H9 (cell line): ENCODE measurements around the gene MAPK8IP1. TPM values are rescaled to one million over a fixed set of nuclear protein-coding genes. Genes with fewer than 3 reads are reported as not detected.

Source experiments
- DNase-seq: peaks from one replicate; pipeline ENCODE4 v3.0.0-alpha.2; 2017
- H2AFZ ChIP-seq: one replicate; pipeline ENCODE4 v1.6.1; 2013; ENCODE audit warnings: mild to moderate bottlenecking, low read length, control low read depth, moderate library complexity
- H2AK5ac ChIP-seq: 2 replicates; pipeline ENCODE4 v1.6.1; 2013; ENCODE audit warnings: low read length, control low read depth, mixed read lengths; ENCODE audit not compliant: insufficient read length
- H2BK120ac ChIP-seq: one replicate; pipeline ENCODE4 v1.6.1; 2013; ENCODE audit warnings: low read depth, mild to moderate bottlenecking, low read length, control low read depth, inconsistent platforms; ENCODE audit not compliant: poor library complexity, severe bottlenecking
- H2BK12ac ChIP-seq: 2 replicates; pipeline ENCODE4 v1.6.1; 2013; ENCODE audit warnings: low read length, control low read depth, mixed read lengths, low read depth; ENCODE audit not compliant: insufficient read length
- H2BK15ac ChIP-seq: 2 replicates; pipeline ENCODE4 v1.6.1; 2013; ENCODE audit warnings: low read depth, low read length, control low read depth
- H2BK20ac ChIP-seq: one replicate; pipeline ENCODE4 v1.6.1; 2013; ENCODE audit warnings: low read depth, mild to moderate bottlenecking, low read length, control low read depth, inconsistent platforms; ENCODE audit not compliant: poor library complexity, severe bottlenecking
- H2BK5ac ChIP-seq: 2 replicates; pipeline ENCODE4 v1.6.1; 2013; ENCODE audit warnings: low read length, control low read depth, mixed read lengths; ENCODE audit not compliant: insufficient read length
- H3K14ac ChIP-seq: 2 replicates; pipeline ENCODE4 v1.6.1; 2013; ENCODE audit warnings: low read length, control low read depth; ENCODE audit not compliant: insufficient read depth
- H3K18ac ChIP-seq: 2 replicates; pipeline ENCODE4 v1.6.1; 2013; ENCODE audit warnings: low read depth, mild to moderate bottlenecking, mixed read lengths, low read length, control low read depth; ENCODE audit not compliant: insufficient read length
- H3K23ac ChIP-seq: 2 replicates; pipeline ENCODE4 v1.6.1; 2013; ENCODE audit warnings: low read length, control low read depth, mixed read lengths, low read depth; ENCODE audit not compliant: insufficient read length
- H3K23me2 ChIP-seq: 2 replicates; pipeline ENCODE4 v1.6.1; 2013; ENCODE audit warnings: low read depth, mild to moderate bottlenecking, mixed read lengths, low read length, control low read depth; ENCODE audit not compliant: insufficient read length, poor library complexity, severe bottlenecking
- H3K27ac ChIP-seq: 2 replicates; pipeline ENCODE4 v1.5.1; 2013; ENCODE audit warnings: low read length, control low read depth, mixed read lengths, low read depth; ENCODE audit not compliant: insufficient read length
- H3K27me3 ChIP-seq: 2 replicates; pipeline ENCODE4 v1.6.1; 2013; ENCODE audit warnings: low read length, control low read depth, inconsistent platforms; ENCODE audit not compliant: insufficient read depth
- H3K4ac ChIP-seq: 2 replicates; pipeline ENCODE4 v1.6.1; 2013; ENCODE audit warnings: low read depth, mild to moderate bottlenecking, control low read depth, inconsistent platforms, low read length, moderate library complexity
- H3K4me1 ChIP-seq: 2 replicates; pipeline ENCODE4 v1.6.1; 2013; ENCODE audit warnings: low read length, control low read depth, inconsistent platforms; ENCODE audit not compliant: insufficient read depth
- H3K4me2 ChIP-seq: 2 replicates; pipeline ENCODE4 v1.6.1; 2013; ENCODE audit warnings: low read length, control low read depth, mixed read lengths; ENCODE audit not compliant: insufficient read length, insufficient read depth
- H3K56ac ChIP-seq: 2 replicates; pipeline ENCODE4 v1.6.1; 2013; ENCODE audit warnings: low read depth, mild to moderate bottlenecking, mixed read lengths, low read length, control low read depth; ENCODE audit not compliant: insufficient read length
- H3K79me1 ChIP-seq: 2 replicates; pipeline ENCODE4 v1.6.1; 2013; ENCODE audit warnings: low read depth, mild to moderate bottlenecking, moderate library complexity, low read length, control low read depth, inconsistent platforms; ENCODE audit not compliant: insufficient read depth, poor library complexity, severe bottlenecking
- H3K79me2 ChIP-seq: 2 replicates; pipeline ENCODE4 v1.6.1; 2013; ENCODE audit warnings: low read length, control low read depth, inconsistent platforms; ENCODE audit not compliant: insufficient read depth
- H3K9ac ChIP-seq: 2 replicates; pipeline ENCODE4 v1.6.1; 2013; ENCODE audit warnings: low read length, control low read depth, mixed read lengths; ENCODE audit not compliant: insufficient read length; ENCODE audit errors: extremely low read depth
- H3K9me3 ChIP-seq: one replicate; pipeline ENCODE4 v1.6.1; 2013; ENCODE audit warnings: low read depth, low read length, inconsistent platforms; ENCODE audit not compliant: control insufficient read depth
- H3T11ph ChIP-seq: one replicate; pipeline ENCODE4 v1.6.1; 2013; ENCODE audit warnings: mild to moderate bottlenecking, low read length, control low read depth, inconsistent platforms
- H4K20me1 ChIP-seq: one replicate; pipeline ENCODE4 v1.6.1; 2013; ENCODE audit not compliant: control insufficient read depth, insufficient read length, insufficient read depth
- H4K5ac ChIP-seq: 2 replicates; pipeline ENCODE4 v1.6.1; 2013; ENCODE audit warnings: low read depth, mild to moderate bottlenecking, mixed read lengths, low read length, control low read depth; ENCODE audit not compliant: insufficient read length
- H4K8ac ChIP-seq: replicated peaks from 2 replicates; pipeline ENCODE4 v1.6.1; 2013; ENCODE audit warnings: low read length, control low read depth, mixed read lengths, low read depth; ENCODE audit not compliant: insufficient read length
- H4K91ac ChIP-seq: 2 replicates; pipeline ENCODE4 v1.6.1; 2013; ENCODE audit warnings: low read depth, mild to moderate bottlenecking, moderate library complexity, mixed read lengths, low read length, control low read depth; ENCODE audit not compliant: insufficient read length
- H3K27ac Mint-ChIP-seq, 3 experiments: 2 replicates in 2 of 3; 3 replicates in 1 of 3; pipeline ENCODE4 v1.8.0; 2020 to 2021; ENCODE audit warnings: mixed read lengths in 3 of 3, mild to moderate bottlenecking in 1 of 3, moderate library complexity in 1 of 3
- H3K27me3 Mint-ChIP-seq: 2 replicates; pipeline ENCODE4 v1.8.0; 2021; ENCODE audit warnings: low read depth, mild to moderate bottlenecking, moderate library complexity, mixed read lengths
- H3K36me3 Mint-ChIP-seq, 3 experiments: 2 replicates in 2 of 3; 3 replicates in 1 of 3; pipeline ENCODE4 v1.8.0; 2020 to 2021; ENCODE audit warnings: low read depth in 3 of 3, mixed read lengths in 3 of 3; ENCODE audit not compliant: insufficient read depth in 1 of 3
- H3K4me1 Mint-ChIP-seq, 2 experiments: 2 replicates each; pipeline ENCODE4 v1.8.0; 2020; ENCODE audit warnings: mixed read lengths in 2 of 2
- H3K4me3 Mint-ChIP-seq, 2 experiments: 2 replicates in 1 of 2; 3 replicates in 1 of 2; pipeline ENCODE4 v1.8.0; 2020 to 2021; ENCODE audit warnings: mild to moderate bottlenecking in 2 of 2, mixed read lengths in 2 of 2, moderate library complexity in 1 of 2
- H3K9me3 Mint-ChIP-seq, 2 experiments: 2 replicates in 1 of 2; 3 replicates in 1 of 2; pipeline ENCODE4 v1.8.0; 2020; ENCODE audit warnings: mild to moderate bottlenecking in 2 of 2, mixed read lengths in 2 of 2, moderate library complexity in 1 of 2
- CTCF ChIP-seq: fragments of 200-600 bp; sonication (generic); conservative IDR thresholded peaks from 3 replicates; pipeline ENCODE4 v1.8.0; 2021; ENCODE audit warnings: antibody characterized with exemption, mild to moderate bottlenecking
- WGBS: extraction: QIAGEN DNeasy Blood & Tissue Kit; methylation state at CpG from one replicate; pipeline ENCODE4 v1.1.7; 2013; ENCODE audit warnings: missing lambda C conversion rate, low lambda C conversion rate, mixed read lengths; ENCODE audit not compliant: insufficient read length; ENCODE audit errors: extremely low coverage; 5-methylcytosine and 5-hydroxymethylcytosine counted together
- total RNA-seq: library from RNA; stranded (reverse); gene quantifications from 2 replicates; pipeline ENCODE4 v1.2.1, GENCODE V29; 2021

The MAPK8IP1 gene
- total RNA-seq, 1 experiment from 2014 or later: 30.2 TPM

- H3K27ac ChIP-seq: no peak overlapping the region
- H3K23ac ChIP-seq: no peak overlapping the region
- no peak overlapping the region for H2BK5ac ChIP-seq
- no peaks in the 10 kb centered on the region for H3K79me1 ChIP-seq
- H2BK120ac ChIP-seq: no peak overlapping the region
- no peaks in the 10 kb centered on the region for H3K79me2 ChIP-seq
- no peak overlapping the region for H3K14ac ChIP-seq
- Mint-ChIP-seq H3K27me3 (peaks cover 33% of the 10 kb centered on the region), H3K4me1 (peaks cover 32 to 35% of the 10 kb centered on the region in 2 experiments), H3K4me3 (peak overlapping the region; percentile 77 to 88; a peak in 4 of 5 replicates), H3K9me3 (no peaks in the 10 kb centered on the region; a peak in 1 of 5 replicates), H3K27ac (no peak overlapping the region), H3K36me3 (no peaks in the 10 kb centered on the region)
- no peak overlapping the region for H3K4ac ChIP-seq
- H2AFZ ChIP-seq: no peak overlapping the region
- peak overlapping the region; percentile 68 for H3K4me2 ChIP-seq
- H4K20me1 ChIP-seq: no peaks in the 10 kb centered on the region
- DNase-seq: no peak
- H3K27me3 ChIP-seq: peaks cover 7% of the 10 kb centered on the region; the same call in 1 of the 2 replicates
- no peak overlapping the region for H3K18ac ChIP-seq
- H2AK5ac ChIP-seq: no peak overlapping the region
- H2BK12ac ChIP-seq: no peak overlapping the region
- TF ChIP-seq CTCF: no peak
- no peak overlapping the region for H2BK15ac ChIP-seq
- no peak overlapping the region for H3T11ph ChIP-seq
- no peak overlapping the region for H3K9ac ChIP-seq
- H3K9me3 ChIP-seq: no peaks in the 10 kb centered on the region
- no peak overlapping the region for H4K91ac ChIP-seq
- peaks cover 2% of the 10 kb centered on the region; the same call in 1 of the 2 replicates for H3K4me1 ChIP-seq
- WGBS: no CpG with 5 or more reads among the region's 8 CpGs
- H4K5ac ChIP-seq: no peak overlapping the region
- H3K23me2 ChIP-seq: peaks cover 6% of the 10 kb centered on the region
- H3K56ac ChIP-seq: no peak overlapping the region
- H4K8ac ChIP-seq: no peak overlapping the region
- no peak overlapping the region for H2BK20ac ChIP-seq
These were observed 36.8 kb upstream of the MAPK8IP1 start for GRCh38 chr11:45848654-45849081.
